HG03565 (cell line): ENCODE results near the gene MAGEC3.
"Not testable (repeated sequence)": the region's sequence is repeated elsewhere in the genome, so short reads cannot be mapped to it uniquely, and the experiment has no call there.

ENCODE experiments used
- ATAC-seq: cut with Tn5 transposase; IDR thresholded peaks from one replicate; pipeline ENCODE4 v1.9.1; 2021; ENCODE audit warnings: mild to moderate bottlenecking, moderate library complexity; ENCODE audit not compliant: unreplicated experiment

Gene MAGEC3, protein sequence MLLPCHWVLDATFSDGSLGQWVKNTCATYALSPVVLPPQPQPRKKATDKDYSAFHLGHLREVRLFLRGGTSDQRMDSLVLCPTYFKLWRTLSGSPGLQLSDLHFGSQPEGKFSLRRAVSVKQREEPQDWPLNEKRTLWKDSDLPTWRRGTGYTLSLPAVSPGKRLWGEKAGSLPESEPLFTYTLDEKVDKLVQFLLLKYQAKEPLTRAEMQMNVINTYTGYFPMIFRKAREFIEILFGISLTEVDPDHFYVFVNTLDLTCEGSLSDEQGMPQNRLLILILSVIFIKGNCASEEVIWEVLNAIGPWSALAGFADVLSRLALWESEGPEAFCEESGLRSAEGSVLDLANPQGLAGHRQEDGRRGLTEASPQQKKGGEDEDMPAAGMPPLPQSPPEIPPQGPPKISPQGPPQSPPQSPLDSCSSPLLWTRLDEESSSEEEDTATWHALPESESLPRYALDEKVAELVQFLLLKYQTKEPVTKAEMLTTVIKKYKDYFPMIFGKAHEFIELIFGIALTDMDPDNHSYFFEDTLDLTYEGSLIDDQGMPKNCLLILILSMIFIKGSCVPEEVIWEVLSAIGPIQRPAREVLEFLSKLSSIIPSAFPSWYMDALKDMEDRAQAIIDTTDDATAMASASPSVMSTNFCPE

DNA sequence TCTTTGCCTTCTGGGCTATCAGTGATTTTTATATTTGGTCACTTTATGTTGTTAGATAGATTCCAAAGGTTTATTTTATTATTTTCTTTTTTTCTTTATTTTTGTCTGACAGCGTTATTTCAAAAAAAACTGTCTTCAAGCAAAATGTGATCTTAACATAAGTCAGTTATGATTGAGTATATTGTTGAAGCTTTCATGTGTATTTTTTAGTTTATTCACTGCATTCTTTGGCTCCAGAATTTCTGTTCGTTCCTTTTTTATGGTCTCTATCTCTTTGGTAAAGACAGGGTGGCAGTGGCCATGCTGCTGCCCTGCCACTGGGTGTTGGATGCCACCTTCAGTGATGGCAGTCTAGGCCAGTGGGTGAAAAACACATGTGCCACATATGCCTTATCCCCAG is at the start of gene MAGEC3:
Gene MAGEC3, plus strand, starts transcription at position 301 of the 400 bp plus-strand sequence. Its CDS starts 0 bp downstream, at position 301.
- no peak for ATAC-seq

GRCh38 chrX:141791856-141792255 is 46.3 kb upstream of the MAGEC3 start:
- no peak for ATAC-seq

DNA sequence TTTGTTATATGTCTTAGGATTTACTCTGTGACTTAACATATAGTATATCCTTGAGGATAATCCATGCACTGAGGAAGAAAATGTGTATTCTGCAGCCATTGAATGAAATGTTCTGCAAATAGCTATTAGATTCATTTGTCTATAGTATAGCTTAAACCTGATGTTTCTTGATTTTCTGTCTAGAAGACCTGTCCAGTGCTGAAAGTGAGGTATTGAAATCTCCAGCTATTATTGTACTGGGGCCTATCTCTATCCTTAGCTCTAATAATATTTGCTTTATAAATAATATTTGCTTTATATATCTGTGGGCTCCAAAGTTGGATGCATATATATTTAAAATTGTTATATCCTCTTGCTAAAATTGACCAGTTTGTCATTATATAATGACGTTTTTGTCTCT is 26.7 kb upstream of the MAGEC3 start:
- ATAC-seq: no peak

DNA sequence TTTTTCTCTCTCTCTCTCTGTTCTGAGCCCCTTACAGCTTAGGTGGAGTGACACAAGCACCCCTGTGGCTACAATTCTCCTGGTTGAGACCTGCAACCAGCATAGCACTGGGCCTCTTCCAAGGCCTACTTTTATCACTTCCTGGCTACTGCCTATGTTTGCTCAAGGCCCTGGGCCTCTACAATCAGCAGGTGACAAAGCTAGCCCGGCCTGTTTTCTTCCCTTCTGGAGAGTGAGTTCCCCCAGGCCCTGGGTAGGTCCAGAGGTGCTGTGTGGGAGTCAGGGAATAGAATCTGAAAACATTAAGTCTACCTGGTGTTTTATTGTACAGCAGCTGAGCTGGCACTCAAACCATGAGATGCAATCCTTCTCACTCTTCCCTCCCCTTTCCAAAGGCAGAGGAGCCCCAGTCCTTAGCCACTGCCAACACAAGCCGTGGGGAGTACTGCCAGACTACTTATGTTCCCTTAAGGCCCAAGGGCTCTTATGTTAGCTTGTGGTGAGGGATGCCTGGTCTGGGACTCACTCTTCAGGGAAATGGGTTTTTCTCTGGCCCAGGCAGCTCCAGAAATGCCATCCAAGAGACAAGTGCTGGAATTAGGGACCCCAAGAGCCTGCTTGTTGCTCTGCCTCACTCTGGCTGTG is 23.8 kb upstream of the MAGEC3 start:
- ATAC-seq: no peak

DNA sequence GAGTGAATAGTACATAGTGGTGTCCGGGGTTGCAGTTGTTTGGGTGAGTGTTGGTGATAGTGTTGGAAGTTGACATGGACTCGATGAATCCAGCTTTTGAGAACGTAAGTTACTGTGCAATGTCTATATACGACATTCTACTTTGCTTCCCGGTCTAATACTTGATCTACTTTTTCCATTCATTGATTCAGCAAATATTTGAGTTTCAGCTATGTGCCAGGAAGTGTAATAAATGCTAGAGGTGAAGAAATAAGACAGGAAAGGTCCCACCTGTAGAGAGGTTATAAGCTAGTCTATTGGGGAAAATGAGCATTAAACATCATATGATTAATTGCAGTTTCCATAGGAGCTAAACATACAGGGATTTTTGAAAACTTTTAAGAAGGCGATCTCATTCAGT is 22.2 kb upstream of the MAGEC3 start:
- ATAC-seq: no peak

GRCh38 chrX:141832247-141832646 is 5.9 kb upstream of the MAGEC3 start:
- no peak for ATAC-seq

- ATAC-seq: no peak
Measured at GRCh38 chrX:141839856-141840255, 1.7 kb downstream of the MAGEC3 start.

GRCh38 chrX:141857479-141857878 is 19.4 kb downstream of the MAGEC3 start:
- ATAC-seq: no peak

GRCh38 chrX:141879616-141880015 is 41.5 kb downstream of the MAGEC3 start:
- ATAC-seq: no peak

DNA sequence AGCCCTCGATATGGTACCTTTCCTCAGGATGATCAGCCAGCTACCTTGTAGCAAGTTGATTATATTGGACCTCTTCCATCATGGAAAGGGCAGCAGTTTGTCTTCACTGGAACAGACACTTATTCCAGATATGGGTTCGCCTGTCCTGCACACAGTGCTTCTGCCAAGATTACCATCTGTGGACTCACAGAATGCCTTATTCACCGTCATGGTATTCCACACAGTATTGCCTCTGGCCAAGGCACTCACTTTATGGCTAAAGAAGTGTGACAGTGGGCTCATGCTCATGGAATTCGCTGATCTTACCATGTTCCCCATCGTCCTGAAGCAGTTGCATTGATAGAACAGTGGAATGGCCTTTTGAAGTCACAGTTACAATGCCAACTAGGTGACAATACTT is 50.7 kb downstream of the MAGEC3 start:
- not testable (repeated sequence) for ATAC-seq

DNA sequence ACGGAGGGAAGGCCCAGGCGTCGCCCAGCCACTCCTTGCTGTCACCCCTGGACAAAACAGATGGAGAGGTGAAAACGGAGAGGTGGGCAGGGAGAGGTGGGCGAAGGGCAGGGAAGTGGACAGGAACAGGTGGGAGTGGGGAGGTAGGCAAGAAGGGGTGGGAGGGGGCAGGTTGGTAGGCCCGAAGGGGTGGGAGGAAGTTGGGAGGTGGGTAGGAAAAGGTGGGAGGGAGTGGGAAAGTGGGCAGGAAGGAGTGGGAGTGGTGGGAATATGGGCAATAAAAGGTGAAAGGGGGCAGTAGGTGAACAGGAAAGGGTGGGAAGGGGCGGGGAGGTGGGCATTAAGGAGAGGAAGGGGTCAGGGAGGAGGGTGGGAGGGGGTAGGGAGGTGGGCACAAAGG is 56.6 kb downstream of the MAGEC3 start:
- no peak for ATAC-seq

DNA sequence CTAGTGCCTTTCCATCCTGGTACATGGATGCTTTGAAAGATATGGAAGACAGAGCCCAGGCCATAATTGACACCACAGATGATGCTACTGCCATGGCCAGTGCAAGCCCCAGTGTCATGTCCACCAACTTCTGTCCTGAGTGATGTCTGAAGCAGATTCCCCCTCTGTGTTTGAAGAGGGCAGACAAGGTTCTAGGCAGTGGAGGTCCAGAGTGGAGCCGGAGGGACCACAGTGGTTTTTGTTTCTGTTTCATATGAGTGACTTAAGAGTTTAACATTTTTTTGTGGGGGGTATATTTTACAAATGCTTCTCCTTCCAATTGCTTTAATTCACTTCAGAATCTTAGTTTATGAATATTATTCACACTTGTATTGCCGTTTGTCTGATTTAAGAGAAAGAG is 59.6 kb downstream of the MAGEC3 start:
- no peak for ATAC-seq

DNA sequence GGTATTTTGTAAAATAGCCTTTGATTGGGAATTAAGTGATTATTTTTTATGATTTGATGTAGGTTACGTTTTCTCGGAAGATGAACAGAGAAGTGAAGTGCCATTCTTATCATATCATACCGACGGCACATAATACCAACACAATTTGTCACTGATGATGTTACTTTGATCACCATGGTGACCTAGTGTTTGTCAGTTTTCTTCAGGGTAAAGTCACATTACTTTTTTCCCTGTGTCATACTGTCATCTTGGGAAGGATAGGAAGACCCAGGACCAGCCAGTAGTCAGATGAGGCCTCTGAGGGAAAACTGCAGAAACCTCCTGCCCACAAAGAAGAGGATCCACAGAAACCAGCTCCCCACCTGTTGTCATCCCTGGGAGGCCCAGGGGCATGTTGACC is 64.2 kb downstream of the MAGEC3 start:
- ATAC-seq: no peak

DNA sequence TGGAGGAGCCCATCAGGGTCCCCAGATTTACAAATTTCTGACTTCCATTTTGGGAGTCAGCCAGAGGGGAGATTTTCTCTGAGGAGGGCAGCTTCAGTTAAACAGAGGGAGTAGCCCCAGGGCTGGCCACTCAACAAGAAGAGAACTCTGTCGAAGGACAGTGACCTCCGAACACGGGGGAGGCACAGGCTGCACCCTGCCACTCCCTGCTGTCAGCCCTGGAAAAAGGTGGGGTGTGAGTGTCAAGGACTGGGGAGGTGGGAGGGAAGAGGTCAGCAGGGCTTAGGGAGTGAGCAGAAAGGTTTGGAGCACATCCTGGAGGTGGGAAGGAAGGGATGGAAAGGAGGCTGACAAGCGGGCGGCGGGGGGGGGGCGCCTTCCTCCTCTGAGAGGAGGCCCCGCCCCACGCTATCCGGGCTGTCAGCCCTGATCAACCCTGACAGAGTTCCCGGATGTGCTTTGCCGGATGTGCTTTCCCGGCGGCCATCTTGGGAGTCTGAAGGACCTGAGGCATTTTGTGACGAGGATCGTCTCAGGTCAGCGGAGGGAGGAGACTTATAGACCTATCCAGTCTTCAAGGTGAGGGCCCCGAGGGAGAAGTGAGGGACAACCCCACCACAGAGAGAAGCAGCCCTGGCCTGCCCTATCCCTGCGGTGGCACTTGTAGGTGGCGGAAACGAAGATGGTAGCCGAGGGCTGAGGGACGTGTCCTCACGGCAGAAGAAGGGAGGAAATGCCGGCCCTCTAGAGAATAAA is 65.5 kb downstream of the MAGEC3 start, which contains the start of gene MAGEC1:
Gene MAGEC1, plus strand, starts transcription at position 495 of the 756 bp plus-strand sequence. CDS start 1,179 bp downstream, outside the sequence.
- ATAC-seq: no peak

DNA sequence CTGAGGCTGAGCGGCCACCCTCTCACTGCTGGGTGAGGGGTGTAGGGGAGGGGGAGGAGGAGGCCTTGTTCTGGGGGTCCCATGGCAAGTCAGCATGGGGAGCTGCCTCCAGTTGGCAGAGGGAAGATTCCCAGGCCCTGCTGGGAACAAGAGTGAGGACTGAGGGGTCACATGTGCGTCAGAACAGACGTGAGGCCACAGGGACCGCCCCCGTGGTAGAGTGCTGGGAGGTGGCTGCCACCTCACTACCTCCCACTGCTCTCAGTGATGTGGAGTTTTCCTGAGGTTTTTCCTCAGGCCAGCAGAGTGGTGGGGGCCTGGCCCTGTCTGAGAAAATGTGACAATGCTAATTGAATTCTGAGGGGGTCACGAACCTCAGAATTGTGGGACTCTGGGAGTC is 66.1 kb downstream of the MAGEC3 start:
- no peak for ATAC-seq

GRCh38 chrX:141917801-141918200 is 79.7 kb downstream of the MAGEC3 start:
- no peak for ATAC-seq

- ATAC-seq: no peak
Measured at GRCh38 chrX:141924293-141924692, 86.2 kb downstream of the MAGEC3 start.

DNA sequence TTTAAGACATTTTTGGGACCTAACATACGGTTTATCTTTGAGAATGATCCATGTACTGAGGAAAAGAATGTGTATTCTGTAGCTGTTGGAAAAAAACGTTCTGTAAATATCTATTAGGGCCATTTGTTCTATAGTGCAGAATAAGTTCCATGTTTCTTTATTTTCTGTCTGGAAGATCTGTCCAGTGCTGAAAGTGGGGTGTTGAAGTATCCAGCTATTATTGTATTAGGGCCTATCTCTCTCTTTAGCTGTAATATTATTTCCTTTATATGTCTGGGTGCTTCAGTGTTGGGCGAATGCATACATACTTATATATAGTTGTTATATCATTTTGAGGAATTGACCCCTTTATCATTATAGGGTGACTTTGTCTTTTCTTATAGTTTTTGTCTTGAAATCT is 90.3 kb downstream of the MAGEC3 start:
- no peak for ATAC-seq

GRCh38 chrX:141934059-141934641 is 96.0 kb downstream of the MAGEC3 start:
- ATAC-seq: no peak

GRCh38 chrX:141935645-141936044 is 97.5 kb downstream of the MAGEC3 start:
- no peak for ATAC-seq

- no peak for ATAC-seq
Measured at GRCh38 chrX:141936080-141936479, 98.0 kb downstream of the MAGEC3 start.
